Measurements from ENCODE around the gene COMMD1.
"Not testable (repeated sequence)": the region's sequence is repeated elsewhere in the genome, so short reads cannot be mapped to it uniquely, and the experiment has no call there.

Gene COMMD1

GRCh38 chr2:62143696-62144095, 238.2 kb downstream of the COMMD1 start:
- DNase-seq, result no peak

- no peak for DNase-seq
Observed at GRCh38 chr2:62144689-62145477, 239.4 kb downstream of the COMMD1 start.

- DNase-seq, result no peak
Observed at GRCh38 chr2:62145478-62146100, 240.1 kb downstream of the COMMD1 start.

GRCh38 chr2:62146790-62147189, 241.3 kb downstream of the COMMD1 start:
- not testable (repeated sequence) for DNase-seq

- no peak for DNase-seq
Observed at GRCh38 chr2:62147610-62148301, 242.3 kb downstream of the COMMD1 start.

- no peak for DNase-seq
Observed at GRCh38 chr2:62149708-62150107, 244.2 kb downstream of the COMMD1 start.

GRCh38 chr2:62150597-62151305, 245.3 kb downstream of the COMMD1 start:
- DNase-seq, result no peak

- no peak for DNase-seq
Observed at GRCh38 chr2:62151306-62151638, 245.8 kb downstream of the COMMD1 start.

- DNase-seq, result no peak
Observed at GRCh38 chr2:62152000-62152399, 246.5 kb downstream of the COMMD1 start.

- no peak for DNase-seq
Observed at GRCh38 chr2:62156861-62157496, 251.5 kb downstream of the COMMD1 start.

- no peak for DNase-seq
Observed at GRCh38 chr2:62158444-62159121, 253.1 kb downstream of the COMMD1 start.

- DNase-seq, result not testable (repeated sequence)
Observed at GRCh38 chr2:62160691-62161090, 255.2 kb downstream of the COMMD1 start.

GRCh38 chr2:62163106-62163831, 257.8 kb downstream of the COMMD1 start:
- no peak for DNase-seq

GRCh38 chr2:62163834-62164233, 258.4 kb downstream of the COMMD1 start:
- DNase-seq, result no peak

GRCh38 chr2:62175728-62176127, 270.3 kb downstream of the COMMD1 start:
- no peak for DNase-seq

- DNase-seq, result no peak
Observed at GRCh38 chr2:62176801-62177200, 271.3 kb downstream of the COMMD1 start.

- DNase-seq, result no peak
Observed at GRCh38 chr2:62177392-62178049, 272.0 kb downstream of the COMMD1 start.

GRCh38 chr2:62178741-62179271, 273.3 kb downstream of the COMMD1 start:
- no peak for DNase-seq

GRCh38 chr2:62180975-62181374, 275.5 kb downstream of the COMMD1 start:
- DNase-seq, result no peak

- DNase-seq, result no peak
Observed at GRCh38 chr2:62181843-62182242, 276.4 kb downstream of the COMMD1 start.

Data from GOT3 (cell line).